CD4-positive, alpha-beta T cell treated with Interferon alpha-2 for 1 hour (primary cell): ENCODE results near the gene POLR3A.
"Not testable (repeated sequence)": the region's sequence is repeated elsewhere in the genome, so short reads cannot be mapped to it uniquely, and the experiment has no call there.

ENCODE experiments used
- DNase-seq, 2 donors: peaks; one replicate each; pipeline ENCODE4 v3.0.0-alpha.2; 2020 to 2022

POLR3A gene

GRCh38 chr10:78015546-78015945 is 13.8 kb downstream of the POLR3A start:
- no peak for DNase-seq

GRCh38 chr10:78013564-78013963 is 15.8 kb downstream of the POLR3A start:
- no peak for DNase-seq

GRCh38 chr10:78011065-78011464 is 18.2 kb downstream of the POLR3A start:
- no peak for DNase-seq

GRCh38 chr10:78010278-78010677 is 19.0 kb downstream of the POLR3A start:
- DNase-seq, result no peak

- no peak for DNase-seq
Observed at GRCh38 chr10:78009662-78010061, 19.7 kb downstream of the POLR3A start.

GRCh38 chr10:78007172-78007571 is 22.1 kb downstream of the POLR3A start:
- no peak for DNase-seq

- DNase-seq, result no peak
Observed at GRCh38 chr10:78004215-78005026, 24.9 kb downstream of the POLR3A start.

GRCh38 chr10:78002541-78003288 is 26.6 kb downstream of the POLR3A start:
- DNase-seq, result no peak

- no peak for DNase-seq
Observed at GRCh38 chr10:78000956-78001472, 28.3 kb downstream of the POLR3A start.

GRCh38 chr10:78000206-78000605 is 29.1 kb downstream of the POLR3A start:
- no peak for DNase-seq

- not testable (repeated sequence) for DNase-seq
Observed at GRCh38 chr10:77998780-77999179, 30.5 kb downstream of the POLR3A start.

- DNase-seq, result no peak
Observed at GRCh38 chr10:77993620-77994019, 35.7 kb downstream of the POLR3A start.

GRCh38 chr10:77989081-77989724 is 40.1 kb downstream of the POLR3A start:
- no peak for DNase-seq

GRCh38 chr10:77987671-77988255 is 41.6 kb downstream of the POLR3A start:
- DNase-seq, result no peak

- DNase-seq, result no peak
Observed at GRCh38 chr10:77984986-77985385, 44.3 kb downstream of the POLR3A start.

- no peak for DNase-seq
Observed at GRCh38 chr10:77983384-77984341, 45.7 kb downstream of the POLR3A start.

- no peak for DNase-seq
Observed at GRCh38 chr10:77981281-77981680, 48.0 kb downstream of the POLR3A start.

GRCh38 chr10:77979221-77979620 is 50.1 kb downstream of the POLR3A start:
- no peak for DNase-seq

GRCh38 chr10:77978360-77978759 is 51.0 kb downstream of the POLR3A start:
- DNase-seq, result no peak

- DNase-seq, result no peak
Observed at GRCh38 chr10:77977934-77978333, 51.4 kb downstream of the POLR3A start.

- DNase-seq, result no peak
Observed at GRCh38 chr10:77977016-77977415, 52.3 kb downstream of the POLR3A start.
